NCI-H2171 (cell line): ENCODE results near the gene AJM1.
"Not testable (repeated sequence)": the region's sequence is repeated elsewhere in the genome, so short reads cannot be mapped to it uniquely, and the experiment has no call there.

ENCODE experiments used
- DNase-seq: peaks from one replicate; lab custom pipeline; 2025; lab: John Stamatoyannopoulos, UW

The AJM1 gene

DNA sequence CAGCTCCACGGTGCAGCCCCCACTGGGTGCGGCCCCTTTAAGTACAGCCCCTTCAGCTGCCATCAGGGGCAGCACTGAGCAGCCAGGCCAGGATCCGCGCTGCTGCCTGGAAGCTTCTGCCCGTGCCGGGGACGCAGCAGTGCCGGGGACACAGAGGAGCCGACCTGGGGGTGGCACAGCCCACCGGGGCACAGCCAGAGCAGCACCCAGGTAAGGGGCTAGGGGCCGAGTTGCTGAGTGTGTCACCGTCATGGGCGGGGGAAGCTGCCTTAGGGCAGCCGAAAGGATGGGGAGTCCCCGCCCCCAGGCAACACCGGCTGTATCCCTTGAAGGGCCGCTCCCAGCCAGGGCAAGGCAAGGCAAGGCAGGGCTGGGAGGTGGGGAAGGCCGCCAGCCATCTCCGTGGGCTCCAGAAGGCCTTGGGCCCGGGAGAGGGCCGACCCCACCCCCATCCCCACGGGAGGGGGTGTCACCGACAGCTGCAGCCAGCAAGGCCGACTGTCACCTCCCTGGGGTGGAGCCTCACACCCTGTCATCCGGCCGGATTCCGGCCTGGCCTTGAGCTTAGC is at the start of gene AJM1:
AJM1 (plus strand) TSS at position 99 of the 569 bp plus-strand sequence. CDS start 1,937 bp downstream, outside the sequence.
- DNase-seq = peak; percentile 71

DNA sequence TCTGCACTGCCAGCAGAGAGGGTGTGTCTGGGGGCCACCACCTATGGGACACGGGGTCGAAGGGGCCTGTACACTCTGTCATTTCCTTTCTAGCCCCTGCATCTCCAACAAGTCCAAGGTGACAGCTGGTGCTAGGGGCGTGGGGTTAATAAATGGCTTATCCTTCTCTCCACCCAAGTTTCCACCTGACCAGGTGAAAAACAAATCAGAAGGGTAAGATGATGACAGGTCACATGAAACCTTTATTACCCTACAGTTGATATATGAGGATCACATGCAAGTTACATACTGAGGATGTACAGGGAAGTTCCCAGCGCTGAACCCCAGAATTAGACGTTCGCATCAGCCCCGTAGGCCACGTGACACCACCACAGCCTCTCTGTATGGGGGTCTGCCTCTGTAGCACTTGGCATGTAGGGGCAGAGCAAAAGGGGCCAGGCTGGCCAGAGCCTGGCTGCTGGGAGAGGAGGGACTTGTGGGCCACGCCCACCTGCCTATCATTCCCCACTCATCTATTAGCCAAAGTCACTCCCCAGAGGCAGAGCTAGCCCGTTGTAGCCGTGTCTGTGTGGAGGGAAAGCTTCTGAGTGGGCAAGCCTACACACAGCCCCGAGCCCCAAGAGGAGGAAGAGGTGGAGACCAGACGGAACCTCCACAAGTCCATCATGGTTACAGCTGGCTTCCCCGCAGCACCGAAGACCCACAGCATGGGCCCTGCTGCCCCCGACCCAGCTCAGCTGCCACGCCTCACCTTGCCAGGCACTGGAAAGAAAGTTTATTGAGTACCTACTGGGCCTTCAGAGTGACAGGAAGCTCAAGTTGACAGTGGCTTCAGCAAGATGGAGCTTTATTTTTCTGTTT is 49.0 kb upstream of the AJM1 start:
- DNase-seq = no peak

DNA sequence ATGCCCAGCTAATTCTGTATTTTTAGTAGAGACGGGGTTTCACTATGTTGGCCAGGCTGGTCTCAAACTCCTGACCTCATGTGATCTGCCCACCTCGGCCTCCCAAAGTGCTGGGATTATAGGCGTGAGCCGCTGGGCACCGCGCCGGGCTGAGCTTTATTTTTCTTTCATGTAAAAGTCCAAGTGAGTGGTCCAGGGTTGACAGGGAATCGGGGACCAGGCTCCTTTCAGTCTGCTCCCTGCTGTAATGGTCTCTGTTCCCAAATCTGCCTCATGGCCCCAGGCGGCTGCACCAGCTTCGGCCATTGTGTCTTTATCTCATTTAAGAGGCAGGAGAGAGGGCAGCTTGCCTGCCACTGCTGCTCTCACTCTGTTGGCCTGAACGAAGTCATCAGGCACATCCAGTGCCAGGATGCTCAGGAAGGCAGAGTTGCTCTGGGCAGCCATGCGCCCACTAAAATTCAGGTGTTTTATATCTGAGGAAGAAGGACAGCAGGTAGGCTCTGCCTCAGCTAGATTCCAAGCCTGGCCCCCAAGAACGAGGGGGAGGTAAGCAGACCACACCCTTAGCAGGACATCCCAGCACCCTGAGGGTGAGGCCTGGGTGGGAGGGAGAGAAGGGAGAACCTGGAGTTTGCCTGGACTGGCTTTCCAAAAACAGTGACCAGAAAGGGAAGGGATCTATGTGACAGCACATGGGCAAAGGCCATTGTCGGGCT is 47.8 kb upstream of the AJM1 start:
- DNase-seq = no peak

DNA sequence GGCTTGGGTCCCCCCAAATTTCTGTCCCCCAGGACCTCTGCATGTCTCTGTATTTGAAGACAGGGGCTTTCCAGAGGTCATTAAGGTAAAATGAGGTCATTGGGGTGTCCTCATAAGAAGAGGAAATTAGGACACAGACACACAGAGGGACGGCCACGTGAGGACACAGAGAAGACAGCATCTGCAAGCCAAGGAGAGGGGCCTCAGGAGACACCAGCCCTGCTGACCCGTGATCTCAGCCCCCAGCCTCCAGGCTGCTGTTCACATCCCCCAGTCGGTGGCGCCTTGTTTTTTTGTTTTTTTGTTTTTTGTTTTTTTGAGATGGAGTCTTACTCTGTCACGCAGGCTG is 47.3 kb upstream of the AJM1 start:
- DNase-seq = no peak

DNA sequence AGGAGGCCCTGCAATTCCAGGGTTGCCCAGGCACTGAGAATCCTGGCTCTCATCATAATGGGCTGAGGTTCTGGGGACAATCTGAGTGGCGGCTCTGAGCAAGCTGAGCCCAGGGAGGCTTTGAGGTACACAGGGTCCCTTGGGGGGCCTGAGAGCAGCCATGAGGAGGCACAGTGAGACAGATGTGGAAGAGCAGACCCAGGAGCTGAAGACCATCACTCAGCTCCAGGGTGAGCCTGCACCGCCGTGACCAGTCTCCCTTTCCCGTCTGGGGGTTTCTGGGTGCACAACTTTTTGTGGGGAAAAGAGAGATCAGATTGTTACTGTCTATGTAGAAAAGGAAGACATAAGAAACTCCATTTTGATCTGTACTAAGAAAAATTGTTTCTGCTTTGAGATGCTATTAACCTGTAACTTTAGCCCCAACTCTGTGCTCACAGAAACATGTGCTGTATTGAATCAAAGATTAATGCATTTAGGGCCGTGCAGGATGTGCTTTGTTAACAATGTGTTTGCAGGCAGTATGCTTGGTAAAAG is 46.0 kb upstream of the AJM1 start, which contains the start of gene CCDC183:
CCDC183 (plus strand) TSS at position 101 of the 537 bp plus-strand sequence; CDS start at position 161, 60 bp downstream.
- no peak for DNase-seq

DNA sequence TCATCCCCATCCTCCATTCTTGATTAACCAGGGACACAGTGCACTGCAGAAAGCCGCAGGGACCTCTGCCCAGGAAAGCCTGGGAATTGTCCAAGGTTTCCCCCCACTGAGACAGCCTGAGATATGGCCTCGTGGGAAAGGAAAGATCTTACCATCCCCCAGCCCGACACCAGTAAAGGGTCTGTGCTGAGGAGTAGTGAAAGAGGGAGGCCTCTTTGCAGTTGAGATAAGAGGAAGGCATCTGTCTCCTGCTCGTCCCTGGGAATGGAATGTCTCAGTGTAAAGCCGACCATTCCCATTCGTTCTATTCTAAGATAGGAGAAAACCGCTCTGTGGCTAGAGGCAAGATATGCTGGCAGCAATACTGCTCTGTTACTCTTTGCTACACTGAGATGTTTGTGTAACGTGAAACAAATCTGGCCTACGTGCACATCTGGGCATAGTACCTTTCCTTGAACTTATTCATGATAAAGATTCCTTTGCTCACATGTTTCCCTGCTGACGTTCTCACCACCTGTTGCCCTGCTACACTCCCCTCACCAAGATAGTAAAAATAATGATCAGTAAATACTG is 45.4 kb upstream of the AJM1 start:
- not testable (repeated sequence) for DNase-seq

DNA sequence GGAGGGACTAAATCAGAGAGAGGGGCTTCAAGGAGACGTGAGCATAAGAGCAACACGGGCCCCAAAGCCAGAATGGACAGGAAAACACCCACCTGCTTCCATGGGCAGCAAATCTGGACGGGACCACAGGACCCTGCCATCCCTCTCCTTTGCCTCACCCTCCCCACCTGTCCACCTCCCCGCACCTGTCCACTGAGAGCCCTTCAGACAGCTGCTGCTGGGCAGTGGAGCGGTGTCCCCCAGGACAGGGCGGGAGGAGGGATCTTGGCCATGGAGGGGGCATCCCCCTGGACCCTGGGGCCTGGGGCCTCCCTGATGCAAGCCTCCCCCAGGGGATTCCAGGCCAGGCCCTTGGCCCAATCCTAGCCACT is 43.6 kb upstream of the AJM1 start:
- no peak for DNase-seq

DNA sequence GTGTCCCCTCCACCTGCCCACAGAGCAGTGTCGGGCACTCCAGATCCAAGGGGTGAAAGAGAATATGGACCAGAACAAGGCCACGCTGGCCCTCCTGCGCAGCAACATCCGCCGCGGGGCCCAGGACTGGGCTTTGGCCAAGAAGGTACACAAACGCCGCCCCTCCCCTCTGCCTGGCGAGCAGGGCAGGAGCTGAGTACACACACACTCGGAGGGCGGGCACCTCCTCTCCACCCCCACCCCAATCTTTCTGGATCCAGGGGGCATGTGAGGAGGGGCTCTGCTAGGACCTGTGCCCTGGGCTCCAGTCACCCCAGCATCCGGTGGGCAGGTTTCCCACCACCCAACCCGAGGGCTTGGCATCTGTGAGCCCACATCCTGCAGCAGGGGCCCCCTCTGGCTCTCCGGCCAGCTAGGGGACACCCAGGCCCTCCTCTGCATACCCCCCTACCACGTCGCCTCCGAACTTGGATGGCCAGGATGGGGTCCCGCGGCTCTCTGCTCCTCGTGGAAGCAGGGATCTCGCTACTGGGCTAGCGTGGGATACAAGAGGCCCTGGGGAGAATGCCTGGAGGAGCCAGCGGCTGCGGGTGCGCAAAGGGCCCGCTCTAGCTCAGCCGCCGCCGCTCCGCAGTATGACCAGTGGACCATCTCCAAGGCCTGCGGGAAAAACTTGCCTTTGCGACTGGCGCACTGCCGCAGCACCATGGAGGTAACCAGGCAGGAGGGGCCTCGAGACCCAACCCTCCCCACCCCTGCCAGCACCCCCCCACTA is 43.0 kb upstream of the AJM1 start:
- DNase-seq = no peak

DNA sequence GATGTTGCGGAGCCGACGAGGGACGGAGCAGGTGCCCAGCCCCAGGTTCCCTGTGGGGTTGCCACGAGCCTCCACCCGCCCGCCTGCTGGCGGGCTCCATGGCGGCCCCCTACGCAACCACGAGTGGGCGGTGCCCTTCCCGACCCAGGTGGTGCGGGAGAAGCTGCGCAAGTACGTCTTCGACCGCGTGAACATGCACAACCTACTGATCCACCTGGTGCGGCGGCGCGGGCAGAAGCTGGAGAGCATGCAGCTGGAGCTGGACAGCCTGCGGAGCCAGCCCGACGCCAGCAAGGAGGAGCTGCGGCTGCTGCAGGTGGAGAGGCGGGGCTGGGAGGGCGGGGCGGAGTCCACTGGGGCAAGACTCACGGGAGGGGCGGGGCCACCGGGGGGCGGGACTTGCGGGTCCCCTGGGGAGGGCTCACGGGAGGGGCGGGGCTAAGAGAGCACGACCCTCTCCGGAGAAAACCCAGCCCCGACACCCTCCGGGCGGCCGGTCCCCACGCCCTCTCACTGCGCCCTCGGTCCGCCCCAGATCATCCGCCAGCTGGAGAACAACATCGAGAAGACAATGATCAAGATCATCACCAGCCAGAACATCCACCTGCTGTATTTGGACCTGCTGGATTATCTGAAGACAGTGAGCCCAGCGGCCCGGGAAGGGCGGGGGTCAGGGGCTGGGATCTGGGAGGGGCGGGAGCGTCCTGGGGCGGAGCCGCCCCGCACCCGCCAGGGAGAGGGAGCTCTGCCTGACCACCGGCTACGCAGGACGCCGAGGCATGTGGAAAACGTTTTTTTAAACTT is 42.2 kb upstream of the AJM1 start:
- DNase-seq = peak; percentile 94

DNA sequence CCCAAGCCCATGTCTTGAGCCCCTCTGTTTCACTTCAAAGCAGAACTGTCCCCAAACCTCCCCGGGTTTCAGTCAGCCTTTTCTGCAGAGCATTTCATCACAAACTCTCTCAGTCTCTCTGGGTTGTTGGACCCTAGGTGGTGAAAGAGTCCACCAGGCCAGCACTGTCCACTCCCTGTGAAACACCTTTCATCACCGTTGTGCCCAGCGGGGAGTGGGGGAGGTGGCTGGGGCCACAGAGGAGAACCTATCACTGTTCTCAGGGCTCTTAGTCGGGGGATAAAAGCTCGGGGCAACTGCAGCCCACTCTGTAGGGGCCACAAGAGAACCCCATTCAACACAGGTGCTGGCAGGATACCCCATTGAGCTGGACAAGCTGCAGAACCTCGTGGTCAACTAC is 40.0 kb upstream of the AJM1 start:
- no peak for DNase-seq

DNA sequence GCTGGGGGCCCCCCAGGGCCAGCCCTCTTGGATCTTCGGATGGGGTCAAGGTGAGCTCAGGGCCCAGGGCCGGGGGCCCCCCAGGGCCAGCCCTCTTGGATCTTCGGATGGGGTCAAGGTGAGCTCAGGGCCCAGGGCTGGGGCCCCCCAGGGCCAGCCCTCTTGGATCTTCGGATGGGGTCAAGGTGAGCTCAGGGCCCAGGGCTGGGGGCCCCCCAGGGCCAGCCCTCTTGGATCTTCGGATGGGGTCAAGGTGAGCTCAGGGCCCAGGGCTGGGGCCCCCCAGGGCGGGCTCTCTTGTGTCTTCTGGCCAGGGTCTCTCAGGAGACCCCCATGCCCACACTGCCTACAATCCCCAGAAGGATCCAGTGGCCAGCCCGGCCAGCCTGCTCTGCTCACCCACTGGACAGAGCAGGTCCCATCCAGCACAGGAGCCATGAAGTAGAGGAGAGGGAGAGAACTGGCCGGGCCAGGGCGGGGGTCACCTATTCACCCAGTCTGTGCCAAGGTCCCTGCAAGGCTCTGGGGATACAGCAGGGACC is 39.2 kb upstream of the AJM1 start:
- not testable (repeated sequence) for DNase-seq

DNA sequence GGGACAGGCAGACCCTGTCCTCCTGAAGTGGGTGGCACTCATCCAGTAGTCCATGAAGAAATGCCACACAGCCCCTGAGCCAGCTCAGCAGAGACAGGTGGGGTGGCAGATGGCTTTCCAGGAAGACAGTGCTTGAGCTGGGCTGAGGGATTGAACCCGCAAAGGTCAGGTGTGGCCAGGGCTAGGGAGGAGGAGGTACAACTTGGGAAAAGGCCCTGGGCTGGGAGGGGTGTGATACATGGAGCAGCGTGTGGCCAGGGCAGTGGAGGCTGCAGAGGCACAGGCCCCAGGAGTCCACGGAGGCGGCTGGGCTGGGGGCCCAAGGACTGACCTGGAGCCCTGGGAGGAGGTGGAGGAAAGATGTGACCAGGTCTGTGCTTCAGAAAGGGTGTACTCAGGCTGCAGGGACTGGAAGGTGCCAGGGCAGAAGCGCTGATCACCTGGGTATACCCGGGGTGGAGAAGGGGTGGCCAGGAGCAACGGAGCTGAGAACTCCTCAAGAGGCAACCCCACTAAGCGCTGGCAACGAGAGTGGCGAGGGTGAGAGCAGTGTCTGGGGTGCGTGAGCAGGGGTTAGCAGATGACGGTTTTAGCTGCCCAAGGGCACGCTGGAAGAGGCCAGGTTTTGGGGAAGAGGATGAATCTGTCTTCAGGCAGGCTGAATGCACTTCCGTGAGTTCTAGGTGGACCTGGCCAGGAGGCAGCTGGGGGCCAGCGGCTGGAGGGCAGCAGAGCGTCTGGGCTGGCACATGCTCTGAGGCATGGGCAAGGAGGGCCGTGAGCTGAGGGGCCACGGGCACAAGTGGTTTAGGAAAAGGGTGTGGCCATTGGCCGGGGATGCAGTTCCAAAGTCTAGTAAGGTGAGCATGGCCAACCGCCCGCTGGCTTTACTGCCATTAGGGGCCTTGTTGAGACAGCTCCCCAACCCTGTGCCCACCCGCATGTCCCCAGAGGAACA is 38.4 kb upstream of the AJM1 start:
- DNase-seq = no peak

DNA sequence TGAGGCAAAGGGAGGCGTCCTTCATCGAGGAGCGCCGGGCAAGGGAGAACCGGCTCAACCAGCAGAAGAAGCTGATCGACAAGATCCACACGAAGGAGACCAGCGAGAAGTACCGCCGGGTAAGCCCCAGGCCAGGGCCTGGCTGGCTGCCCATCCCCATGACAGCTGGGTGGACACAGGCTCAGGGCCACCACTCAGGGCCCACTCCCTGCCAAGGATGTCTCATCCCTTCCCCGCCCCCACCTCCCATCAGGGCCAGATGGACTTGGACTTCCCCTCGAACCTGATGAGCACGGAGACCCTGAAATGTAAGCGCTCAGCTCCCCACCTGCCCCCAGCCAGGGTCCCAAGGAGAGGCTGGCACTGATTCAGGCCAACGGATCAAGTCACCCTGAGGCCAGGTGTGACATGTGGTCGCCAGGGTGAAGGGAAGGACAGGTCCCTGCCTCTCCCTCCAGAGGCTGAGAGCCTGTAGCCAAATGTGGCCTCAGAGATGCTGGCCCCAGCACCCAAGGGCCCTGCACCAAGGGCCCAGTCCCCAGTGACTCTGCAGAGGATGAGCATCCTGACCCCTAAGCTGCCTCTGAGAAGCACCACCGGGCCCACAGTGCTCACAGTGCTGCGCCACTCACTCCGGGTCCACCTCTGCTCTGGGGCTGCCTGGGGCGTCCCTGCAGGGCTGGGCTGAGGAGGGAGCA is 37.6 kb upstream of the AJM1 start:
- DNase-seq = no peak

DNA sequence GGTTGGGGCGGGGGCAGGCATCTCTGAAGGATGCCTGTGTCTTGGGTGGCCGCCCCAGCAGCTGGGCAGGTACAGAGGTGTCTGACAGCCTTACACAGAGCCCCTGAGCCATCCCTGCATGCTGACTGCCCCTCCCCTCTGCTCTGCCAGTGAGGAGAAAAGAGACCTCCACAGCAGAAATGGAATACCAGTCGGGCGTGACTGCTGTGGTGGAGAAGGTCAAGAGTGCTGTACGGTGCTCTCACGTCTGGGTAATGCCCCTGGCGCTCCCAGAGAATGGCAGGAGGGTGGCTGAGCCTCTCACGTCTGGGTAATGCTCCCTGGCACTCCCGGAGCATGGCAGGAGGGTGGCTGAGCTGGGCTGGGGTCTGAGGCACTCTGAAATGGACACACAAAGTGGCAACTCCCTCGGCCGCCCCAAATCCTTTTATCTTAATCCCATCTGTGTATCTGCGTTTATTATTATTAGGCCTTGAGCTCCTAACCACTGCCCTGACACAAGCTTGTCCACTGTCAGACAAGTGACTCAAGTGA is 37.0 kb upstream of the AJM1 start:
- DNase-seq = no peak

DNA sequence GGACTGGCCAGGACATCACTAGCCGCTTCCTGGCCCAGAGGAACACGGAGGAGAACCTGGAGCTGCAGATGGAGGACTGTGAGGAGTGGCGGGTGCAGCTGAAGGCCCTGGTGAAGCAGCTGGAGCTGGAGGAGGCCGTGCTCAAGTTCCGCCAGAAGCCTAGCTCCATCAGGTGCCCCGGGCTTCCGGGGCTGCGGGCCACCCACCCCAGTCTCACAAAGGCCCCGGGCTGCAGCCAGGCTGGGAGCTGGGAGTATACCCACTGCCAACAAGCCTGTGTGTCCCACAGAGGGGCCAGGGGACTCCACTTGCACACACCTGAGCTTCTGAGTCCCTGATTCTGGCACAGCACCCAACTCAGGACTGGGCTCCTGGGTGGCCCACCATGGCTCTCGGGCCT is 36.2 kb upstream of the AJM1 start:
- DNase-seq = no peak

DNA sequence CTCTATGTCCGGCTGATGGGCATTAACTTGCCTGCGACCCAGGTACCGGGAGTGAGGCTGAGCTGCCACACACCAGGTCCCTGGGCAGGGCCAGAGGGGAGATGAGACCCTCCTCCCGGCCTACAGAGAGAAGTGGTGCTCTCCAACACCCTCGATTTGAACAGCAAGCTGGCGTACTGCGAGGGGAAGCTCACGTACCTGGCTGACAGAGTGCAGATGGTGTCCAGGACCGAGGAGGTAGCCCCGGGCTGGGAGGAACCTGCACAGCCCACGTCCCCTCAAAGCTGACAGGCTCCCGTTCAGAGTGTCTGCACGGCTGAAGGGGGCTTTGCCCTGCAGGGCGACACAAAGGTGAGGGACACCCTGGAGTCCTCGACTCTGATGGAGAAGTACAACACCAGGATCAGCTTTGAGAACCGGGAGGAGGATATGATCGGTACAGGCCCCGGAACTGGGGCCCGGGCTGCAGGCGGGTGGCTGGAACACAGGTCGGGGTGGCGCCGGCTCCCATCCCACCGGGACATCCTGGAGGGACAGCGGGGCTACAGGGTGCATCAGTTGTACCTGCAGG is 35.6 kb upstream of the AJM1 start:
- DNase-seq = no peak

DNA sequence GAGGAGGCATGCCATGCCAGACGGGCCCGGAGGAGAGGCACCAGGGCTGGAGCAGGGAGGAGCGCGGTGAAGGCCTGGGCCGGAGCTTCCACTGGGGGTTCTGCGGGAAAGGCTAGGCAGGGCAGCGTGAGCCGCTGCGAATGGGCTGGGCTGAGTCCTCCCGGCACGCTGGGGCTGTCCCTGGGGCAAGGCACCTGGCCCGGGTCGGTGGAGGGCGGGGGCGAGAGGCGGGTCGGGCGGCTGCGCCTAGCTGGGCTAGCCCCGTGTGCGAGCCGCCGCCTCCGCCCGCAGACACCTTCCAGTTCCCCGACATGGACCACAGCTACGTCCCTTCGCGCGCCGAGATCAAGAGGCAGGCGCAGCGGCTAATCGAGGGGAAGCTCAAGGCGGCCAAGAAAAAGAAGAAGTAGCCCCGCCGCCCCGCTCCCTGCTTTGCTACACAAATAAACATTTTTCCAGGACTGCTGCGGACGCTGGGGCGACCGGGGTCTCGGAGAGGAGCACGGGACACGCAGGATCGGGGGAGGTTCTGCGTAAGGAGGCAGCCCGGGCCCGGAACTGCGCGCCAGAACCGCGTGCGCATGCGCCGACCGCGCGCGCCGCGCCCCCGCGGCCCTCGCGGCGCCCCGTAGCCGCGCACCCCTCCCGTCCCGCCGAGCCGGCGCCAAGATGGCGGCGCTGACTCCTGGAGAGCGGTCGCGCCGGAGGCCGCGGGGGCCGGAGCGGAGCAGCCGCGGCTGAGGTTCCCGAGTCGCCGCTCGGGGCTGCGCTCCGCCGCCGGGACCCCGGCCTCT is 34.8 kb upstream of the AJM1 start, which contains the start of gene RABL6:
RABL6 (plus strand) TSS at position 668 of the 794 bp plus-strand sequence. CDS start 249 bp downstream, outside the sequence.
- peak; percentile 79 for DNase-seq
